Osteoblast (primary cell): ENCODE measurements around the gene SLC25A22. TPM values are rescaled to one million over a fixed set of nuclear protein-coding genes. Genes with fewer than 3 reads are reported as not detected.

Source experiments
- DNase-seq: peaks from one replicate; pipeline ENCODE4 v3.0.0; 2011; ENCODE audit warnings: low spot score, mixed read lengths; ENCODE audit not compliant: insufficient read length; ENCODE audit errors: missing footprints
- H2AFZ ChIP-seq: 2 replicates; pipeline ENCODE4 v1.6.0; 2011; ENCODE audit warnings: mild to moderate bottlenecking, low read length
- H3K27ac ChIP-seq: 2 replicates; pipeline ENCODE4 v1.5.1; 2011; ENCODE audit warnings: mild to moderate bottlenecking, low read depth, low read length, moderate library complexity
- H3K27me3 ChIP-seq: 2 replicates; pipeline ENCODE4 v1.6.0; 2012; ENCODE audit warnings: mild to moderate bottlenecking, control low read depth, inconsistent platforms, low read length, moderate library complexity; ENCODE audit not compliant: insufficient read depth
- H3K36me3 ChIP-seq: 2 replicates; pipeline ENCODE4 v1.5.1; 2011; ENCODE audit warnings: mild to moderate bottlenecking, low read length, control low read depth, moderate library complexity; ENCODE audit not compliant: insufficient read depth
- H3K4me1 ChIP-seq: 2 replicates; pipeline ENCODE4 v1.5.1; 2011; ENCODE audit warnings: mild to moderate bottlenecking, low read length, control low read depth, moderate library complexity; ENCODE audit not compliant: insufficient read depth
- H3K4me2 ChIP-seq: 2 replicates; pipeline ENCODE4 v1.6.0; 2011; ENCODE audit warnings: mild to moderate bottlenecking, low read length; ENCODE audit not compliant: insufficient read depth
- H3K4me3 ChIP-seq: fragments of 200-600 bp; sonication (generic); 3 replicates; pipeline ENCODE4 v1.5.1; 2012; ENCODE audit warnings: mild to moderate bottlenecking, low read length, inconsistent platforms; ENCODE audit not compliant: insufficient read depth
- H3K79me2 ChIP-seq: 2 replicates; pipeline ENCODE4 v1.6.0; 2012; ENCODE audit warnings: mild to moderate bottlenecking, low read length, control low read depth, inconsistent platforms; ENCODE audit not compliant: insufficient read depth
- H3K9me3 ChIP-seq: 2 replicates; pipeline ENCODE4 v1.5.1; 2011; ENCODE audit warnings: low read depth, low read length, control low read depth
- H4K20me1 ChIP-seq: 2 replicates; pipeline ENCODE4 v1.6.0; 2012; ENCODE audit warnings: mild to moderate bottlenecking, low read length, control low read depth; ENCODE audit not compliant: insufficient read depth
- total RNA-seq: library from RNA; depleted of rRNA; stranded (reverse); fragments of >200 nt; gene quantifications from 2 replicates; pipeline ENCODE4 v1.2.3, GENCODE V29; 2012
- TF ChIP-seq, protein P1 (sequence below): IDR thresholded peaks from 2 replicates; pipeline ENCODE4 v1.5.1; 2011; ENCODE audit warnings: mild to moderate bottlenecking, low read depth, low read length, moderate library complexity; ENCODE audit errors: extremely low read depth

SLC25A22 gene
- 8.0 and 9.0 TPM in 2 replicates for total RNA-seq

DNA sequence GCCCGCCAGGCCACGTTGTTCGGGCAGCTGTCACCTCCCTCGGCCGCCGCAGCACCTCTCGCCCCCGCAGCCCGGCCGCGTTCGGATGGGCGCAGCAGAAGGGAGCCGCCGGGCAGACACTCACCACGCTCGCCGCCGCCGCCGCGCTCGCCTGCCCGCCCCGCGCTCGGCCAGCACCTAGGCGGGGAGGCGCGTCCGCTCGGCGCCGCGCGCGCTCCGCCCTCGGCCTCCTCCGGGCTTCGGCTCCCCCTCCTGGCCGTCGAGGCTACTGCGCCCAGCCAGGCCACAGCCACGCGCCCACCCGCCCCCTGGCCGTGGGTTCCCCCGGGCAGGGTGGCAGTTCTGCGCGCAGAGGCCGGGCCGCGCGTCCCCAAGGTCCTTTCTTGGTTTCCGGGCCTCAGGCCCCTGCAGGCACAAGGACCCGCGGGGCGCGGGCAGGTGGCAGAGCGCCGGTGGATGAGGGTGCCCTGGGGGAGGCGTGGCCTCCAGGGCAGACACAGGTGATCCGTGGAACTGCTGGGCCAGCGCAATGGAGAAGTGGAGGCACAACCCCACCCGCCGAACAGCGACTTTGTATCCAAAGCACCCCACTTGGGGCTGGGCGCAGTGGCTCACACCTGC is at the start of gene SLC25A22:
TSS of gene SLC25A22 (minus strand) at position 189 of the 621 bp plus-strand sequence. CDS start 3,275 bp downstream, outside the sequence.
- TF ChIP-seq, protein P1, sequence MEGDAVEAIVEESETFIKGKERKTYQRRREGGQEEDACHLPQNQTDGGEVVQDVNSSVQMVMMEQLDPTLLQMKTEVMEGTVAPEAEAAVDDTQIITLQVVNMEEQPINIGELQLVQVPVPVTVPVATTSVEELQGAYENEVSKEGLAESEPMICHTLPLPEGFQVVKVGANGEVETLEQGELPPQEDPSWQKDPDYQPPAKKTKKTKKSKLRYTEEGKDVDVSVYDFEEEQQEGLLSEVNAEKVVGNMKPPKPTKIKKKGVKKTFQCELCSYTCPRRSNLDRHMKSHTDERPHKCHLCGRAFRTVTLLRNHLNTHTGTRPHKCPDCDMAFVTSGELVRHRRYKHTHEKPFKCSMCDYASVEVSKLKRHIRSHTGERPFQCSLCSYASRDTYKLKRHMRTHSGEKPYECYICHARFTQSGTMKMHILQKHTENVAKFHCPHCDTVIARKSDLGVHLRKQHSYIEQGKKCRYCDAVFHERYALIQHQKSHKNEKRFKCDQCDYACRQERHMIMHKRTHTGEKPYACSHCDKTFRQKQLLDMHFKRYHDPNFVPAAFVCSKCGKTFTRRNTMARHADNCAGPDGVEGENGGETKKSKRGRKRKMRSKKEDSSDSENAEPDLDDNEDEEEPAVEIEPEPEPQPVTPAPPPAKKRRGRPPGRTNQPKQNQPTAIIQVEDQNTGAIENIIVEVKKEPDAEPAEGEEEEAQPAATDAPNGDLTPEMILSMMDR = peak; percentile 46
- H3K4me2 ChIP-seq = peak within 1 kb of the TSS; percentile 86
- H3K36me3 ChIP-seq = peaks cover 23% of the 10 kb centered on the region
- H4K20me1 ChIP-seq = peaks cover 2% of the 10 kb centered on the region
- H3K79me2 ChIP-seq = peaks cover 7% of the 10 kb centered on the region
- no peaks in the 10 kb centered on the region for H3K27me3 ChIP-seq
- DNase-seq = peak; percentile 100
- peak within 1 kb of the TSS; percentile 85 for H2AFZ ChIP-seq
- peak within 1 kb of the TSS; percentile 65 for H3K27ac ChIP-seq
- no peaks in the 10 kb centered on the region for H3K9me3 ChIP-seq
- H3K4me3 ChIP-seq = peak within 1 kb of the TSS; percentile 87
- peaks cover 17% of the 10 kb centered on the region for H3K4me1 ChIP-seq

DNA sequence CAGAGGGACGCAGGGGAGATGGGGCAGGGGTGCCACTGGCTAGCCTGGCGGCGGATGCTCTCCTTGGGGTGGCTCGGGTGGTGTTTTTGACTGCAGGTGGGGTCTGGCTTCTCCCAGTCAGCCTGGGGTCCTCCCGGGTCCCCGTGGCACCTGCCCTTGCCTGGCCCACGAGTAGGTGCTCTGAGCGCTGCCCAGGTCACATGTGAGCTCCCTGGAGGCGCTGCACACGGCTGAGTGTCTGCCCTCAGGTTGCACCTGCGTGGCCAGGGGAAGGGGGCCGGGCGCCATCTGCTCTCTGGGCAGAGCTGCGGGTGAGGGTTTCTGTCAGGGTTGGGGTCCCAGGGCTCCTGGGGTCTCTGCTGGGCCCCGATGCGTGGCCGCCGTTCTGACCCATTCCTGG is 49.8 kb upstream of the SLC25A22 start:
- no peak overlapping the region for H3K27ac ChIP-seq
- H3K79me2 ChIP-seq = peaks cover 82% of the 10 kb centered on the region
- no peak overlapping the region for H2AFZ ChIP-seq
- H3K9me3 ChIP-seq = no peaks in the 10 kb centered on the region
- H3K4me2 ChIP-seq = no peak overlapping the region
- H3K4me3 ChIP-seq = no peak overlapping the region
- no peaks in the 10 kb centered on the region for H3K27me3 ChIP-seq
- peaks cover 37% of the 10 kb centered on the region for H4K20me1 ChIP-seq
- peaks cover 27% of the 10 kb centered on the region for H3K4me1 ChIP-seq
- no peak for DNase-seq
- TF ChIP-seq, protein P1 = no peak
- peaks cover 6% of the 10 kb centered on the region for H3K36me3 ChIP-seq

DNA sequence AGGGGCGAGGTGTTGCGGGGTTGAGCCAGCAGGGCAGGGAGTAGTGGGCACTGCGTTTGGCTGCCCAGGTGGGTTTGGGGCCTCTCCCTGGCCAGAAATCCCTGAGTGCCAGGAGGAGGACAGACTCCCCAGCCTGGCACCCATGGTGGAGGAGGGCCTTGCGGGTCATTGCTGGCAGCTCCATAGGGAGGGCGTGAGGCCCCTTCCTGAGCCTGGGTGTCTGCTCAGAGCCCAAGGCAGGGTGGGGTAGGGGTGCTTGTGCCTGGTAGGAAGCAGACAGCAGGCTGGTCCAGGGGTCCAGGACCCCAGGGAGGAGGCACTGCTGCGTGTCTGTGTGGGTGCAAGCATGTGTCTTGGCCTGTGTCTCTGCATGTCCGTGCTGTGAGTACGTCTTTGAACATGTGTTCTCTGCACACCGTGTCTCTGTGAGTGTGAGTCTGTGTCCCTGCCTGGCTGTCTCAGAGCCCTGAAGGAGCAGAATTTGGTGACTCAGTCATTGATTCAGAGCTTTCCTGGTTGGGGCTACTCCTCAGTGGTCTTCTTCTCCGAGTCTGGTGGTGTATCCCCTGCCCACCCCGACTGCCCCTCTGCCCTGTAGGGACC is 48.5 kb upstream of the SLC25A22 start:
- H3K4me2 ChIP-seq = peak overlapping the region; percentile 96
- peak; percentile 97 for DNase-seq
- peak overlapping the region; percentile 88 for H3K27ac ChIP-seq
- H2AFZ ChIP-seq = no peak overlapping the region
- peaks cover 82% of the 10 kb centered on the region for H3K79me2 ChIP-seq
- H3K36me3 ChIP-seq = peaks cover 6% of the 10 kb centered on the region
- peak overlapping the region; percentile 97 for H3K4me3 ChIP-seq
- TF ChIP-seq, protein P1 = no peak
- peaks cover 42% of the 10 kb centered on the region for H4K20me1 ChIP-seq
- peaks cover 27% of the 10 kb centered on the region for H3K4me1 ChIP-seq
- no peaks in the 10 kb centered on the region for H3K27me3 ChIP-seq
- H3K9me3 ChIP-seq = no peaks in the 10 kb centered on the region

DNA sequence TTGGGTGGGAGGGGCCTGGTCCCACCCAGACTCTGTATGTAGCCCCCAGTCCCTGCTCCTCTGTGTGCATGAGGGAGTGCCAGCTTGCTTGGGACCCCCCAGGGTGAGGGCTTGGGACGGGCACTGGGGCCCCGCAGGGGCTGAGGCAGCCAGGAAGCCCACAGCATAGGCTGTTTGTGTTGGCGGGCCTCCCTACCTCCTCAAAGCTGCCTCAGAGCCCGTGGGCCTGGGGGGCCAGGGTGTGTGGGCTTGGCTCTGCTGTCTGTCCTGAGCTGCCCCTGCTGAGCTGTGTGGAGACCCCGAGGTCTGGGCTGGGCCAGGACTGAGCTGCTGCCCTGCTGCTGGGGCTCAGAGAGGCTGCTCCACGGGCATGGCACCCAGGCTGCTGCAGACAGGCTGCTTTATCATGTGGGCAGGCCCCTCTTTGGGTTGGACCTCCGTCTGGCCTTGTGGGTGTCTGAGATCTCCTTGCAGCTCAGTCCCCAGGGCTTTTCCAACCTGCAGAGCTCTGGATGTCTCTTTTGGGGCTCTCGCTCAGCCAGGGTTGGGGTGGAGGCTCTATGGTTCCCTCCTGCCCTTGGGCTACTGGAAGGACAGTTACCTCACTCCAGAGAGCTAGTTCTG is 47.9 kb upstream of the SLC25A22 start:
- peaks cover 29% of the 10 kb centered on the region for H3K4me1 ChIP-seq
- peaks cover 41% of the 10 kb centered on the region for H4K20me1 ChIP-seq
- H3K4me2 ChIP-seq = peak overlapping the region; percentile 96
- no peak overlapping the region for H2AFZ ChIP-seq
- peaks cover 82% of the 10 kb centered on the region for H3K79me2 ChIP-seq
- H3K9me3 ChIP-seq = no peaks in the 10 kb centered on the region
- peak; percentile 97 for DNase-seq
- peak overlapping the region; percentile 97 for H3K4me3 ChIP-seq
- H3K27ac ChIP-seq = peak overlapping the region; percentile 88
- no peaks in the 10 kb centered on the region for H3K27me3 ChIP-seq
- TF ChIP-seq, protein P1 = no peak
- peaks cover 9% of the 10 kb centered on the region for H3K36me3 ChIP-seq
